CD4-positive, alpha-beta memory T cell (primary cell): ENCODE data around the gene MCF2L. TPM values are rescaled to one million over a fixed set of nuclear protein-coding genes. Genes with fewer than 3 reads are reported as not detected.

Experiments used
- CTCF ChIA-PET: fragments of 350-600 bp; sonication (Branson Sonifier 250); formaldehyde crosslinking; loops from one replicate; lab custom pipeline; 2021; ENCODE audit warnings: inconsistent platforms; ENCODE audit not compliant: partially characterized antibody; lab: Charles Lee
- POLR2A ChIA-PET: fragments of 350-600 bp; sonication (Branson Sonifier 250); formaldehyde crosslinking; loops from one replicate; lab custom pipeline; 2021; ENCODE audit not compliant: partially characterized antibody; lab: Charles Lee
- DNase-seq, 5 donors: peaks; one replicate each; pipeline versions ENCODE4 v3.0.0 to v3.0.0-alpha.2; 2020 to 2022; ENCODE audit warnings: mixed read lengths in 1 of 5
- H3K27ac ChIP-seq: one replicate; pipeline ENCODE4 v1.7.0; 2013; ENCODE audit warnings: low read depth, low read length
- H3K27me3 ChIP-seq: 2 replicates; pipeline ENCODE4 v1.7.0; 2013; ENCODE audit warnings: mild to moderate bottlenecking, low read length, moderate library complexity; ENCODE audit not compliant: insufficient read depth
- H3K36me3 ChIP-seq: 2 replicates; pipeline ENCODE4 v1.7.0; 2013; ENCODE audit warnings: mild to moderate bottlenecking, low read length, moderate library complexity; ENCODE audit not compliant: insufficient read depth
- H3K4me1 ChIP-seq: 2 replicates; pipeline ENCODE4 v1.7.0; 2013; ENCODE audit warnings: mild to moderate bottlenecking, low read length, moderate library complexity; ENCODE audit not compliant: insufficient read depth
- H3K4me3 ChIP-seq, 2 donors: one replicate each; pipeline ENCODE4 v1.7.0; 2013; ENCODE audit warnings: low read length in 2 of 2, mild to moderate bottlenecking in 1 of 2
- H3K9me3 ChIP-seq, 2 donors: one replicate each; pipeline ENCODE4 v1.7.0; 2013; ENCODE audit warnings: low read length in 2 of 2, control low read depth in 1 of 2; ENCODE audit not compliant: control insufficient read depth in 1 of 2
- H3K27ac Mint-ChIP-seq, 7 donors: one replicate each; pipeline ENCODE4 v1.8.0; 2020 to 2021; ENCODE audit warnings: mixed read lengths in 7 of 7, mild to moderate bottlenecking in 6 of 7, inconsistent platforms in 3 of 7, moderate library complexity in 3 of 7
- H3K27me3 Mint-ChIP-seq, 2 donors: one replicate each; pipeline ENCODE4 v1.8.0; 2020 to 2021; ENCODE audit warnings: mixed read lengths in 2 of 2
- H3K36me3 Mint-ChIP-seq, 2 donors: one replicate each; pipeline ENCODE4 v1.8.0; 2020 to 2021; ENCODE audit warnings: mixed read lengths in 2 of 2, inconsistent platforms in 1 of 2, mild to moderate bottlenecking in 1 of 2
- H3K4me1 Mint-ChIP-seq, 4 donors: one replicate each; pipeline ENCODE4 v1.8.0; 2020 to 2021; ENCODE audit warnings: mixed read lengths in 4 of 4, mild to moderate bottlenecking in 1 of 4
- H3K4me3 Mint-ChIP-seq, 8 donors: one replicate each; pipeline ENCODE4 v1.8.0; 2020 to 2021; ENCODE audit warnings: mixed read lengths in 8 of 8, mild to moderate bottlenecking in 7 of 8, moderate library complexity in 6 of 8, inconsistent platforms in 3 of 8
- H3K9me3 Mint-ChIP-seq, 8 donors: one replicate each; pipeline ENCODE4 v1.8.0; 2020 to 2021; ENCODE audit warnings: mixed read lengths in 8 of 8, mild to moderate bottlenecking in 5 of 8, inconsistent platforms in 3 of 8, moderate library complexity in 1 of 8
- intact Hi-C: fragments of 100-400 bp; cut with micrococcal nuclease; formaldehyde crosslinking; loops from one replicate; pipeline ENCODE4 v1.15.1; 2023
- polyA plus RNA-seq, 2 donors: library from polyadenylated mRNA; unstranded; fragments of 300-500 nt; fragmentation: Illumina TruSeq; gene quantifications; one replicate each; pipeline ENCODE4 v1.2.3, GENCODE V29; 2021
- total RNA-seq, 2 experiments: library from RNA; stranded (reverse); gene quantifications; one replicate each; pipeline ENCODE4 v1.2.3, GENCODE V29; 2021

Gene MCF2L
- total and polyA plus RNA-seq, 4 experiments from 2014 or later = 0.15 to 18.9 (median 10.4) TPM

DNA sequence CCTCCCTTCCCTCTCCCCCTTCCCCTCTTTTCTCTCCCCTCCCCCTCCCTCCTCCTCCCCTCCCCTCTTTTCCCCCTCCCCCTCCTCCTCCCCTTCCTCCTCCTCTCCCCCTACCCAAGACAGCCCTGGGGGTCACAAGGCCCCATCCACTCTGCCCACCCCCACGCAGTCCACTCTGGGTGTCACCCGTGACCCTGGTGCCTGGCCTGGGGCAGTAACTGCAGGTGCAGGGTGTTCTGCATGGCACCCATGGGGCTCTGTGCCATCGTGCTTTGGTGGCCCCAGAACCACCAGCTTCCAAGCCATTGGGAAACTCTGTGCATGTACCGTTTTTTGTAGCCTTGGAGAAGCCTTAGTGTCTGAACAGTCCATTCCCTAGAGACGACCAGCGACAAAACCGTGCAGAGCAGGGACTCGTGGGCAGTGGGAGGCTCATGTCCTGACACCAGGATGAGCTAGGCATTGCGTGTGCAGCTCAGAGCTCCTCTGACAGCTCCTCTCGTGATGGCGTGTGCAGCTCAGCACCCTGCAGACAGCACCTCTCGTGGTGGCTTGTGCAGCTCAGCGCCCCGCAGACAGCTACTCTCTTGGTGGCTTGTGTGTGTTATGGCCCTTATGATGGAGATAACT lies 92.9 kb downstream of the MCF2L start:
- intact Hi-C loops = no loop called here
- ChIA-PET POLR2A (no interaction called here), CTCF (no interaction called here)
- H3K4me1 ChIP-seq = no peaks in the 10 kb centered on the region
- no peak overlapping the region for H3K4me3 ChIP-seq
- H3K27ac ChIP-seq = no peak overlapping the region
- no peaks in the 10 kb centered on the region for H3K27me3 Mint-ChIP-seq
- H3K27ac Mint-ChIP-seq = no peak overlapping the region
- H3K4me3 Mint-ChIP-seq = no peak overlapping the region
- peaks cover 0 to 2% (median 0%) of the 10 kb centered on the region in 8 donors for H3K9me3 Mint-ChIP-seq
- H3K36me3 ChIP-seq = no peaks in the 10 kb centered on the region
- no peak for DNase-seq
- H3K9me3 ChIP-seq = no peaks in the 10 kb centered on the region
- H3K27me3 ChIP-seq = no peaks in the 10 kb centered on the region
- peaks cover 6 to 8% of the 10 kb centered on the region in 2 donors for H3K36me3 Mint-ChIP-seq
- H3K4me1 Mint-ChIP-seq = no peaks in the 10 kb centered on the region

DNA sequence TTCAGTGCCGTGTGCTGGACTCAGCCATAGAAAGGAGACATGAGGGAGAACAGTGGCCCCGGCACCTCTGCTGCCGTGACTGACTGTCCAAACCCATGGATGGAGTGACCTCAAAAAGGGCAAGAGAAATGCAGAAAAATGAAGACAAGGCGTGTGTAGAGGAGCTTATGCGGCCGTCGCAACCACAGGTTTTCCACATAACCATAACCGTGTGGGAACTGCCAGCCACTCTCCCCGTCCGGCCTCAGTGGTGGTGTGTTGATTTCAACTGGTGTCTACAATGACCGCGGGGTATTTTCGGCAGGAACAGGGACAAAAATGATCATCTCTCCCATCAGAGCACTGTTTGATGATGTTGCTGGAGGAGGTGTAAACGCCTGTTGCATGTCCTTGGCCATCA lies 93.7 kb downstream of the MCF2L start:
- peaks cover 0 to 2% (median 0%) of the 10 kb centered on the region in 8 donors for H3K9me3 Mint-ChIP-seq
- H3K9me3 ChIP-seq = no peaks in the 10 kb centered on the region
- no peak for DNase-seq
- H3K4me1 Mint-ChIP-seq = no peaks in the 10 kb centered on the region
- ChIA-PET POLR2A (no interaction called here), CTCF (no interaction called here)
- intact Hi-C loops = no loop called here
- no peak overlapping the region for H3K27ac ChIP-seq
- H3K36me3 Mint-ChIP-seq = peaks cover 6 to 8% of the 10 kb centered on the region in 2 donors
- no peaks in the 10 kb centered on the region for H3K27me3 ChIP-seq
- H3K4me3 Mint-ChIP-seq = no peak overlapping the region
- peak overlapping the region in 1 of 7 donors; percentile 26 for H3K27ac Mint-ChIP-seq
- H3K27me3 Mint-ChIP-seq = no peaks in the 10 kb centered on the region
- no peak overlapping the region for H3K4me3 ChIP-seq
- H3K36me3 ChIP-seq = no peaks in the 10 kb centered on the region
- no peaks in the 10 kb centered on the region for H3K4me1 ChIP-seq

DNA sequence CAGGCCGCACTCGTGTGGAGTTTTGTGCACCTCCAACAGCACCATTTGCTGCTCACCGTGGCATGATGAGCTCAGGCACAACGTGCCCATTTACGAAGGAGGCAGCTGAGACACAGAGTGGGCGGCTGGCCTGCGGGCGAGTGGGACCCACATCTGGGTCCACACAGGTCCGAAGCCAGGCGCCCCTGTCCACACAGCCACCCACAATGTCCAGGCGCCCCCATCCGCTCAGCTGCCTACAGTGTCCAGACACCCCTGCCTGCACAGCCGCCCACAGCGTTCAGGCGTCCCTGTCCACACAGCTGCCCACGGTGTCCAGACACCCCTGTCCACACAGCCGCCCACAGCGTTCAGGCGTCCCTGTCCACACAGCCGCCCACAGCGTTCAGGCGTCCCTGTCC lies 94.1 kb downstream of the MCF2L start:
- H3K36me3 Mint-ChIP-seq = peaks cover 6 to 8% of the 10 kb centered on the region in 2 donors
- Histone ChIP-seq H3K4me3 (no peak overlapping the region), H3K36me3 (no peaks in the 10 kb centered on the region), H3K9me3 (no peaks in the 10 kb centered on the region), H3K4me1 (no peaks in the 10 kb centered on the region), H3K27ac (no peak overlapping the region), H3K27me3 (no peaks in the 10 kb centered on the region)
- H3K27me3 Mint-ChIP-seq = no peaks in the 10 kb centered on the region
- intact Hi-C loops = no loop called here
- peaks cover 0 to 2% (median 0%) of the 10 kb centered on the region in 8 donors for H3K9me3 Mint-ChIP-seq
- H3K4me1 Mint-ChIP-seq = no peaks in the 10 kb centered on the region
- CTCF ChIA-PET = no interaction called here
- no peak for DNase-seq
- POLR2A ChIA-PET = no interaction called here
- H3K27ac Mint-ChIP-seq = no peak overlapping the region
- no peak overlapping the region for H3K4me3 Mint-ChIP-seq

DNA sequence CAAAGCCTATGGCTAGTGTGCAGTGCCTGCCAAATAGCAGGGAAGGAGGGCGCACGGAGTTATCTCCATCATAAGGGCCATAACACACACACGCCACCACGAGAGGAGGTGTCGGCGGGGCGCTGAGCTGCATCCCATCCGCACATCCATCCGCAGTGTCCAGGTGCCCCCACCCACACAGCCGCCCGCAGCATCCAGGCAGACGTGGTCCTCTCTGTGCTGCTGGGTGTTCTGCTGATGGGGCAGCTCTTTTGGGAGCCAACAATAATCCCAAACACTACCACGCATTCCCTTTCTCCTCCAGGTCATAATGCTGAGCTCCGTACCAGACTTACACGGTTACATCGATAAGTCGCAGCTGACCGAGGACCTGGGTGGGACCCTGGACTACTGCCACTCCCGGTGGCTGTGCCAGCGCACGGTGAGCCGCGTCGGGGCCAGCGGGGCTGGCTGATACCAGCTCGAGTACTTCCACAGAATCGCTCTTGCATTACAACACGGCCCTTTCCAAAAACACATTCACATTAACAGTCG lies 95.1 kb downstream of the MCF2L start:
- Mint-ChIP-seq H3K9me3 (peaks cover 0 to 2% (median 0%) of the 10 kb centered on the region in 8 donors), H3K4me3 (no peak overlapping the region), H3K27ac (no peak overlapping the region), H3K27me3 (no peaks in the 10 kb centered on the region), H3K36me3 (peaks cover 6 to 8% of the 10 kb centered on the region in 2 donors), H3K4me1 (no peaks in the 10 kb centered on the region)
- DNase-seq = no peak
- POLR2A ChIA-PET = no interaction called here
- Histone ChIP-seq H3K4me3 (no peak overlapping the region), H3K27me3 (no peaks in the 10 kb centered on the region), H3K9me3 (no peaks in the 10 kb centered on the region), H3K4me1 (no peaks in the 10 kb centered on the region), H3K36me3 (no peaks in the 10 kb centered on the region), H3K27ac (no peak overlapping the region)
- intact Hi-C loops = no loop called here
- CTCF ChIA-PET = no interaction called here

DNA sequence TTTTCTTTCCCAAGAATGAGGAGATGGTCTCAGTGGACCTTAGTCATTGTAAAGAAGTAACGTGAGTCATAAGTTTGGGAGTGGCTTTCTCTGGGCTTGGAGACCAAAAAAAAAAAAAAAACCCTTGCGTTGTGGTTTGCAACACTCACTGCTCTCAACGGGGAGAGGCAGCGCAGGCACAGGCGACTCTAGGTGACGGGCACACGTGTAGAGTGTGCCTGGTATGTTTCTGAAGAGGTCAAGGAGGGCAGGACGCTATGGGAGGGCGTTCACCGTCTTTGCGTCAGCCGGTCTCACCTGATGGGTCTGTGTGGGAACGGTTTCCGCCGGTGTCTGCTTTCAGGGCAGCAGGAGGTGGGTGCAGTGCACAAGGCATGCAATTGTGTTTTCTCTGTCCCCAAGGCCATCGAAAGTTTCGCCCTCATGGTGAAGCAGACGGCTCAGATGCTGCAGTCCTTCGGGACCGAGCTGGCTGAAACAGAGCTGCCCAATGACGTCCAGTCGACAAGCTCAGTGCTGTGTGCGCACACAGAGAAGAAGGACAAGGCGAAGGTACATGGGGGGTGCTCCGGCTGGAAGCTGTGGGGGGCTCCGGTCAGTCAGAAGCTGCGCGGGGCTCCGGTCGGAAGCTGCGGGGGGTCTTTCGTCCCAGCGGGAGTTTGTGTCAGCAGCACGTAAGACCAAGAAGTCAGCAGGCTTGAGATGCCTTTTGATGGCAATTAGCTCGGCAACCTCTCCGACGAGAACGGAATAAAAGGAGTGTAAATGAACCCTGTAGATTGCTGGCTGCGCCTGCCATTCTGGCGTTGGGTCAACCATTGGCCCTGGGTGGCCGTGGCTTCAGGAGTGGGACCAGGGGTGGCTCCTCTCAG lies 95.8 kb downstream of the MCF2L start:
- Mint-ChIP-seq H3K27me3 (no peaks in the 10 kb centered on the region), H3K27ac (no peak overlapping the region), H3K36me3 (peaks cover 6 to 8% of the 10 kb centered on the region in 2 donors), H3K9me3 (peaks cover 0 to 2% (median 0%) of the 10 kb centered on the region in 8 donors), H3K4me1 (no peaks in the 10 kb centered on the region), H3K4me3 (peak overlapping the region in 1 of 8 donors; percentile 17)
- H3K36me3 ChIP-seq = no peaks in the 10 kb centered on the region
- H3K9me3 ChIP-seq = no peaks in the 10 kb centered on the region
- ChIA-PET POLR2A (no interaction called here), CTCF (no interaction called here)
- no peaks in the 10 kb centered on the region for H3K27me3 ChIP-seq
- no peak overlapping the region for H3K4me3 ChIP-seq
- no peaks in the 10 kb centered on the region for H3K4me1 ChIP-seq
- intact Hi-C loops = no loop called here
- H3K27ac ChIP-seq = no peak overlapping the region
- no peak for DNase-seq

DNA sequence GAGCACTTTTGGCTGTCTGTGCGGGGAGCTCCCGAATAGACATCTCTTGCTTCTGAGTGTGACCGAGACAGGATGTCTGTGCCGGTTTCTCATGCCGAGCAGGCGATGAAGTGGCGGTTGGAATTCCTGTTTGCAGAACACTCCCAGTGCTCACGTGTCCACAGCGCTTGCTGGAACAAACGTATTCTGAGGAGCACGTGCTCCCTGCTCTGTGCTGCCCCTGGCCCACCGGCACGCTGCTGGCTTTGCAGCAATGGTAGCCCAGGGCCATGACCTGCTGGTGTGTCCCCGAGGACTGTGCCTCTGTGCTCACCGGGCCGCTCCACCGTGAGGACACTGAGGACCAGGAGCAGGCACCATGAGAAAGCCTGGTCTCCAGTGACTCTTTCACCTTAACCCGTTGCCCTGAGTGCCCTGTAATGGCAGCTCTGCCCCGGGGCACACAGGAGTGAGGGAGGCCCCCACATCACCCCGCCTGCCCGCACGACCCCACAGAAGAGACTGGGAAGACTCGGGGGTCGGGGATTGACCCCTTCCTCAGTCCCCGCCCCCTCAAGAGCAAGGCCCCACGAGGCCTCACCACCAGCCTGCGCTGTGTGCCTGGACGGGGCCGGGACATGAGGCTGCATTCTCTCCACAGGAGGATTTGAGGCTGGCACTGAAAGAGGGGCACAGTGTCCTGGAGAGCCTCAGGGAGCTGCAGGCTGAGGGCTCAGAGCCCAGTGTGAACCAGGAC lies 96.6 kb downstream of the MCF2L start:
- Mint-ChIP-seq H3K4me3 (no peak overlapping the region), H3K9me3 (peaks cover 0 to 2% (median 0%) of the 10 kb centered on the region in 8 donors), H3K4me1 (no peaks in the 10 kb centered on the region), H3K36me3 (peaks cover 10 to 13% of the 10 kb centered on the region in 2 donors), H3K27ac (no peak overlapping the region), H3K27me3 (no peaks in the 10 kb centered on the region)
- intact Hi-C loops = no loop called here
- no peak for DNase-seq
- ChIA-PET CTCF (no interaction called here), POLR2A (no interaction called here)
- H3K9me3 ChIP-seq = no peaks in the 10 kb centered on the region
- no peaks in the 10 kb centered on the region for H3K27me3 ChIP-seq
- H3K36me3 ChIP-seq = no peaks in the 10 kb centered on the region
- H3K27ac ChIP-seq = no peak overlapping the region
- no peak overlapping the region for H3K4me3 ChIP-seq
- no peaks in the 10 kb centered on the region for H3K4me1 ChIP-seq

- H3K9me3 ChIP-seq = no peaks in the 10 kb centered on the region
- intact Hi-C loops = no loop called here
- H3K27me3 Mint-ChIP-seq = no peaks in the 10 kb centered on the region
- CTCF ChIA-PET = no interaction called here
- H3K4me3 ChIP-seq = no peak overlapping the region
- H3K4me1 ChIP-seq = no peaks in the 10 kb centered on the region
- POLR2A ChIA-PET = no interaction called here
- H3K9me3 Mint-ChIP-seq = peaks cover 0 to 2% (median 0%) of the 10 kb centered on the region in 8 donors
- no peaks in the 10 kb centered on the region for H3K36me3 ChIP-seq
- no peak for DNase-seq
- H3K36me3 Mint-ChIP-seq = peaks cover 15 to 18% of the 10 kb centered on the region in 2 donors
- no peak overlapping the region for H3K27ac ChIP-seq
- H3K4me3 Mint-ChIP-seq = no peak overlapping the region
- H3K27ac Mint-ChIP-seq = no peak overlapping the region
- no peaks in the 10 kb centered on the region for H3K27me3 ChIP-seq
- H3K4me1 Mint-ChIP-seq = no peaks in the 10 kb centered on the region
Measured at GRCh38 chr13:113066142-113066455, 97.1 kb downstream of the MCF2L start.
